ENCODE measurements around the gene ENDOV.

DNA sequence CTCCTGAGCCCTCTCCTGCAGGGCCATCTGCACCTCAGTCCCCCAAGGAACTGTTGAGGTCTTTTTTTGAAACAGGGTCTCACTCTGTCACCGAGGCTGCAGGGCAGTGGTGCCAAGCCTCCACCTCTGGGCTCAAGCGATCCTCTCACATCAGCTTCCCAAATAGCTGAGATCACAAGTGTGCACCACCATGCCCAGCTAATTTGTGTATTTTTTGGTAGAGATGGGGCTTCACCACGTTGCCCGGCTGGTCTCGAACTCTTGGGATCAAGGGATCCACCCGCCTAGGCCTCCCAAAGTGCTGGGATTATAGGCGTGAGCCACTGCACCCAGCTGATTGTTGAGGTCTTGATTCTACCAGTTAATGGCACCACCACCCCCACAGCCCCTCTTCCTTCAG lies 27.9 kb upstream of the ENDOV start:
- no peak for TF ChIP-seq EZH2 (IDR thresholded peaks at IDR 0.05)
- no peak for TF ChIP-seq POLR2AphosphoS5 (IDR thresholded peaks at IDR 0.05; ENCODE audit: borderline replicate concordance, low read depth, low read length)

All from SK-N-MC (cell line).